Ishikawa (cell line): ENCODE data around the gene MAP3K4.

Experiments
- CEBPB ChIP-seq: IDR thresholded peaks from 2 replicates; pipeline ENCODE4 v1.6.1; 2012
- CREB1 ChIP-seq: IDR thresholded peaks from 2 replicates; pipeline ENCODE4 v1.6.1; 2012; ENCODE audit warnings: low read depth
- EGR1 ChIP-seq: IDR thresholded peaks from 2 replicates; pipeline ENCODE4 v1.6.1; 2012
- EP300 ChIP-seq: IDR thresholded peaks from 2 replicates; pipeline ENCODE4 v1.6.1; 2012; ENCODE audit warnings: borderline replicate concordance
- FOXM1 ChIP-seq: IDR thresholded peaks from 2 replicates; pipeline ENCODE4 v1.6.1; 2012; ENCODE audit warnings: low read depth, borderline replicate concordance
- NFIC ChIP-seq: IDR thresholded peaks from 2 replicates; pipeline ENCODE4 v1.6.1; 2012
- RAD21 ChIP-seq: IDR thresholded peaks from 2 replicates; pipeline ENCODE4 v1.6.1; 2012; ENCODE audit warnings: low read depth
- REST ChIP-seq: IDR thresholded peaks from 2 replicates; pipeline ENCODE4 v1.6.1; 2012; ENCODE audit warnings: low read depth, mild to moderate bottlenecking
- TAF1 ChIP-seq: IDR thresholded peaks from 2 replicates; pipeline ENCODE4 v1.6.1; 2012; ENCODE audit warnings: low read depth, mild to moderate bottlenecking
- TCF12 ChIP-seq: IDR thresholded peaks from 2 replicates; pipeline ENCODE4 v1.6.1; 2012; ENCODE audit warnings: low read depth
- TEAD4 ChIP-seq: IDR thresholded peaks from 2 replicates; pipeline ENCODE4 v1.6.1; 2012
- USF1 ChIP-seq: IDR thresholded peaks from 2 replicates; pipeline ENCODE4 v1.6.1; 2012
- YY1 ChIP-seq: IDR thresholded peaks from 2 replicates; pipeline ENCODE4 v1.6.1; 2012; ENCODE audit warnings: low read depth
- ZBTB7A ChIP-seq: IDR thresholded peaks from 2 replicates; pipeline ENCODE4 v1.6.1; 2012; ENCODE audit warnings: low read depth
- TF ChIP-seq, protein P1 (sequence below): IDR thresholded peaks from 2 replicates; pipeline ENCODE4 v1.6.1; 2012

MAP3K4 gene

DNA sequence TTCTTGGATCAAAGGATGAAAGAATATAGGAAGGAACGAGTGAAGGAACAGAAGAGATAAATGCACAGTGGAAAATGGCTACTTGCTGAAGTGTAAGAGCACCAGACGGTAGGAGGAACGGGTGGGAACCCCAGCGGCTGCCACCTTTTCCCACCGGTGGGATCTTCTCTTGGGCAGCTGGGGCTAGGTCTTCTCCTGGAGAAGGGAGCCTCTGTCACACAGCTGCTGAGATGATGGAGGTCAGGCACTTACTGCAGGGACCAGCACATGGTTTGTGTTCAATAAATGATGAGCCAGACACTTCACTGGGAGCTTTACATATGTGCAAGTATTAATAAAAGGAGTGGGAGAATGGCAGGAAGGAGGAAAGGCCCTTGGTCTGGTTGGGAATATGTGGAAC, 158.6 kb downstream of the MAP3K4 start:
- TF ChIP-seq CEBPB (no peak), CREB1 (no peak), FOXM1 (no peak), TCF12 (no peak), USF1 (no peak), TAF1 (no peak), YY1 (no peak), NFIC (no peak), REST (no peak), EGR1 (no peak), ZBTB7A (no peak), RAD21 (no peak), EP300 (no peak), TEAD4 (no peak)
- TF ChIP-seq, protein P1, sequence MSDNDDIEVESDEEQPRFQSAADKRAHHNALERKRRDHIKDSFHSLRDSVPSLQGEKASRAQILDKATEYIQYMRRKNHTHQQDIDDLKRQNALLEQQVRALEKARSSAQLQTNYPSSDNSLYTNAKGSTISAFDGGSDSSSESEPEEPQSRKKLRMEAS: no peak

GRCh38 chr6:161150566-161150965, 159.0 kb downstream of the MAP3K4 start:
- TF ChIP-seq RAD21 (no peak), TAF1 (no peak), USF1 (no peak), YY1 (no peak)

GRCh38 chr6:161151059-161151645, 159.6 kb downstream of the MAP3K4 start:
- no peak for TF ChIP-seq TCF12
- TF ChIP-seq TEAD4: no peak
- no peak for TF ChIP-seq USF1
- no peak for TF ChIP-seq FOXM1

GRCh38 chr6:161151660-161152526, 160.3 kb downstream of the MAP3K4 start:
- no peak for TF ChIP-seq TCF12
- no peak for TF ChIP-seq USF1
- TF ChIP-seq TEAD4: no peak
- no peak for TF ChIP-seq YY1
- TF ChIP-seq REST: no peak
- TF ChIP-seq EGR1: no peak
- TF ChIP-seq TAF1: no peak
- TF ChIP-seq, protein P1: no peak
- no peak for TF ChIP-seq RAD21
- no peak for TF ChIP-seq NFIC
- no peak for TF ChIP-seq CEBPB
- TF ChIP-seq CREB1: no peak

- TF ChIP-seq RAD21: no peak
- no peak for TF ChIP-seq CREB1
- TF ChIP-seq, protein P1: no peak
- no peak for TF ChIP-seq CEBPB
- TF ChIP-seq TAF1: no peak
- no peak for TF ChIP-seq REST
- no peak for TF ChIP-seq YY1
Measured at GRCh38 chr6:161152527-161152862, 160.9 kb downstream of the MAP3K4 start.
